NT2/D1 (cell line): ENCODE results near the gene KIF1A.

ENCODE experiments used
- SUZ12 ChIP-seq: IDR thresholded peaks from 2 replicates; pipeline ENCODE4 v1.6.1; 2011; ENCODE audit not compliant: insufficient read length, insufficient read depth; ENCODE audit errors: extremely low read depth
- YY1 ChIP-seq: IDR thresholded peaks from 2 replicates; pipeline ENCODE4 v1.6.1; 2011; ENCODE audit not compliant: insufficient read length, insufficient read depth
- ZNF274 ChIP-seq: IDR thresholded peaks from 2 replicates; pipeline ENCODE4 v1.6.1; 2011; ENCODE audit warnings: mild to moderate bottlenecking, low read depth, low read length

DNA sequence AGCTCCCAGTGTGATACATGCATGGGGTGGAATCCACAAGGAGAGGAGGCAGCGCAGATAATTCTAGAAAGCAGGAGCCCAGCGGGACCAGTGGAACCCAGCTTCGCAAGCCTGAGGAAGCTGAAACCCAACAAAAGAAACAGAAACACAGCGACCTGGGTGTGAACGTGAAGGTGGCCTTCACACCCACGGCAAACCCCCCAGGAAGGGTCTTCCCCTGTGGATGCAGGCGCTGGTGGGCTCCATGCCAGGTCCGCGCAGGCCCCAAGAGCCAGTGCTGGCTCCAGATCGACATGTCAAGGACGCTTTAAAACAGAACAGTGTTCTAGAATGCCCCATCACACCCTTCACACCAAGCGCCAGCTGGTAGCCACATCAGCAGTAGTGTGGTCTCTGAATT, 22.1 kb downstream of the KIF1A start:
- TF ChIP-seq YY1 (no peak), ZNF274 (no peak), SUZ12 (no peak)
